ENCODE results near the gene KLF3. TPM values are rescaled to one million over a fixed set of nuclear protein-coding genes. Genes with fewer than 3 reads are reported as not detected.

Gene KLF3
- total RNA-seq, 1 experiment from 2014 or later, result 37.5 TPM

GRCh38 chr4:38749336-38749735 is 85.3 kb downstream of the KLF3 start:
- Histone ChIP-seq H3K4me3 (no peak overlapping the region), H3K9me3 (ENCODE audit: insufficient read depth, low read depth) (0 out of 2 replicates have a peak, but pooled peaks cover 4% of the 10 kb centered on the region), H3K27ac (no peak overlapping the region), H3F3A (ENCODE audit: insufficient read depth, low read depth) (peaks cover 13% of the 10 kb centered on the region; the same call in 1 of the 2 replicates), H3K27me3 (ENCODE audit: insufficient read depth, low read depth) (no peaks in the 10 kb centered on the region), H2AFZ (no peak overlapping the region), H3K36me3 (ENCODE audit: low read depth) (no peaks in the 10 kb centered on the region), H4K20me1 (ENCODE audit: insufficient read depth) (no peaks in the 10 kb centered on the region), H3K79me2 (ENCODE audit: low read depth) (no peaks in the 10 kb centered on the region), H3K4me2 (no peak overlapping the region), H3K9me2 (ENCODE audit: insufficient read depth) (no peaks in the 10 kb centered on the region), H3K4me1 (replicated peaks; ENCODE audit: insufficient read depth) (peaks cover 32% of the 10 kb centered on the region)
- DNase-seq, result no peak
- intact Hi-C loops (cut with micrococcal nuclease; ENCODE audit: unreplicated experiment), result no loop called here
- POLR2A ChIA-PET (ENCODE audit: unreplicated experiment), result no interaction called here
- BruUV-seq (replicated peaks), result no TSS peak
- TF ChIP-seq EZH2 (IDR thresholded peaks at IDR 0.05; ENCODE audit: low read depth) (no peak), CTCF (conservative IDR thresholded peaks at IDR 0.05) (no peak)
- CTCF ChIA-PET, result interaction anchor here (0.6 kb wide), 1 partner anchor 581 kb away, joined by 3 read pairs; no protein-coding TSS in a partner anchor

Other genes starting within 250 kb of the KLF3 start
- gene TLR10, start 118.8 kb downstream of the KLF3 start, total RNA-seq (2021), result not detected in 2 replicates
- gene TLR1, start 140.6 kb downstream of the KLF3 start, total RNA-seq (2021), result 3.0 and 3.9 TPM in 2 replicates
- gene TLR6, start 192.6 kb downstream of the KLF3 start, total RNA-seq (2021), result 7.9 and 9.3 TPM in 2 replicates
- 73.7 and 80.4 TPM in 2 replicates for gene FAM114A1, start 203.6 kb downstream of the KLF3 start, total RNA-seq (2021)

All from PC-9 (cell line).